Glutamatergic neuron (in vitro differentiated cells): ENCODE measurements around the gene SLC6A6. TPM values are rescaled to one million over a fixed set of nuclear protein-coding genes. Genes with fewer than 3 reads are reported as not detected.

Source experiments
- DNase-seq: peaks from one replicate; pipeline ENCODE4 v3.0.0; 2022
- H3K27ac Mint-ChIP-seq: one replicate; pipeline ENCODE4 v1.8.0; 2020; ENCODE audit warnings: mild to moderate bottlenecking, mixed read lengths, inconsistent platforms; ENCODE audit not compliant: unreplicated experiment
- H3K27me3 Mint-ChIP-seq: one replicate; pipeline ENCODE4 v1.8.0; 2020; ENCODE audit warnings: mild to moderate bottlenecking, moderate library complexity, mixed read lengths, inconsistent platforms; ENCODE audit not compliant: unreplicated experiment
- H3K36me3 Mint-ChIP-seq: one replicate; pipeline ENCODE4 v1.8.0; 2020; ENCODE audit warnings: mild to moderate bottlenecking, mixed read lengths, inconsistent platforms; ENCODE audit not compliant: unreplicated experiment
- H3K4me1 Mint-ChIP-seq: one replicate; pipeline ENCODE4 v1.8.0; 2020; ENCODE audit warnings: mild to moderate bottlenecking, low read depth, mixed read lengths, inconsistent platforms; ENCODE audit not compliant: unreplicated experiment
- H3K4me3 Mint-ChIP-seq: one replicate; pipeline ENCODE4 v1.8.0; 2020; ENCODE audit warnings: mild to moderate bottlenecking, mixed read lengths, inconsistent platforms; ENCODE audit not compliant: unreplicated experiment
- H3K9me3 Mint-ChIP-seq: one replicate; pipeline ENCODE4 v1.8.0; 2020; ENCODE audit warnings: mild to moderate bottlenecking, moderate library complexity, mixed read lengths, inconsistent platforms; ENCODE audit not compliant: unreplicated experiment
- total RNA-seq: library from RNA; stranded (reverse); fragmentation: NEBNext Ultra II Directional; extraction: Animal tissue kit (Norgen Biotek cat#: 25700); gene quantifications from one replicate; pipeline ENCODE4 v1.2.1, GENCODE V29; 2021; ENCODE audit not compliant: unreplicated experiment
- TF ChIP-seq, protein P1 (sequence below): fragments of 200-600 bp; sonication (generic); IDR thresholded peaks from one replicate; pipeline ENCODE4 v1.5.0; 2021; ENCODE audit not compliant: partially characterized antibody, unreplicated experiment

Gene SLC6A6
- total RNA-seq, 1 donor from 2014 or later: 21.9 TPM

DNA sequence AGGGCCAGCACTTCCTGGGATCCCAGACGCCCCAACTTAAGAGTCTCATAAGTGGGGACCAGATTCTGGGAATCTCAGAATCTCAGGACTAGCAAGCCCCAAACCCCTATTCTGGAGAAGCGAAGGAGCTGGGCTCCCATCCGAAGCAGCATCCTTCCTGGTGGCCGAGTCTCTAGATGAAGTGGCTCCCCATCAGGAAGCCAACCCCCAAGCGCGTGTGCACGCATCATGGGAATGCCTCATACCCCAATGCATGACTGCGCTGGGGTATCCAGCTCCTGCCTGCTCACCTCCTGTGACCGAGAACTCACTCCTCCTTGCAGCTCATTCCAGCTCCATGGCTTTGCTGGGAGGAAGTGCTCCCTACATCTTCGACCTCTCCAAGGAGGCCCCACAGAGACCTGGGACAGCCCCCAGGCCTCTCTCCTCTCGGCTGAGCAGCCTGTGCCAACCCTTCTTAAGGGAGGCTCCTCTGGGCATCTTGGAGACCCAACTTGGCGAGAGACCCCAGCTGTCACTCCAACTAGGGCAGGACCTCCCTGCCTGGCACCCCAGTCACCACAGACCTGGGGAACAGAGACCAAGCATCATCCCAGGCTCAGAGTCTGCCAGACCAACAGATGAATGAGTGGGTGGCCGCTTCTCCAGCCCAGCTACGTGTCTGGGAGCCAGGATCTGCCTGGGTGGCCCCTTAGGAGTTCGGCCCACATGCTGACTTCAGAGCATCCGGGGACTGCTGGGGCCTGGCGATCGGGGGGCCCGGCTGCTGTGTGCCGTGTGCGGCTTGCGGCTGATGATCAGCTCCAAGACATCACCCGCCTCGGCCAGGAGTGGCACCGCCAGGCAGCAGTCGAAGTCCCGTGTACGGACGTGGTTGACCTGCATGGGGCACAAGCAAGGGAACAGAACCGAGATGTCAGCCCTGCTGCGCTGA is 90.8 kb downstream of the SLC6A6 start:
- peaks cover 2% of the 10 kb centered on the region for H3K27me3 Mint-ChIP-seq
- H3K36me3 Mint-ChIP-seq: no peaks in the 10 kb centered on the region
- TF ChIP-seq, protein P1, sequence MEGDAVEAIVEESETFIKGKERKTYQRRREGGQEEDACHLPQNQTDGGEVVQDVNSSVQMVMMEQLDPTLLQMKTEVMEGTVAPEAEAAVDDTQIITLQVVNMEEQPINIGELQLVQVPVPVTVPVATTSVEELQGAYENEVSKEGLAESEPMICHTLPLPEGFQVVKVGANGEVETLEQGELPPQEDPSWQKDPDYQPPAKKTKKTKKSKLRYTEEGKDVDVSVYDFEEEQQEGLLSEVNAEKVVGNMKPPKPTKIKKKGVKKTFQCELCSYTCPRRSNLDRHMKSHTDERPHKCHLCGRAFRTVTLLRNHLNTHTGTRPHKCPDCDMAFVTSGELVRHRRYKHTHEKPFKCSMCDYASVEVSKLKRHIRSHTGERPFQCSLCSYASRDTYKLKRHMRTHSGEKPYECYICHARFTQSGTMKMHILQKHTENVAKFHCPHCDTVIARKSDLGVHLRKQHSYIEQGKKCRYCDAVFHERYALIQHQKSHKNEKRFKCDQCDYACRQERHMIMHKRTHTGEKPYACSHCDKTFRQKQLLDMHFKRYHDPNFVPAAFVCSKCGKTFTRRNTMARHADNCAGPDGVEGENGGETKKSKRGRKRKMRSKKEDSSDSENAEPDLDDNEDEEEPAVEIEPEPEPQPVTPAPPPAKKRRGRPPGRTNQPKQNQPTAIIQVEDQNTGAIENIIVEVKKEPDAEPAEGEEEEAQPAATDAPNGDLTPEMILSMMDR: no peak
- H3K4me1 Mint-ChIP-seq: no peaks in the 10 kb centered on the region
- DNase-seq: peak; percentile 13
- H3K27ac Mint-ChIP-seq: no peak overlapping the region
- H3K4me3 Mint-ChIP-seq: no peak overlapping the region
- no peaks in the 10 kb centered on the region for H3K9me3 Mint-ChIP-seq

DNA sequence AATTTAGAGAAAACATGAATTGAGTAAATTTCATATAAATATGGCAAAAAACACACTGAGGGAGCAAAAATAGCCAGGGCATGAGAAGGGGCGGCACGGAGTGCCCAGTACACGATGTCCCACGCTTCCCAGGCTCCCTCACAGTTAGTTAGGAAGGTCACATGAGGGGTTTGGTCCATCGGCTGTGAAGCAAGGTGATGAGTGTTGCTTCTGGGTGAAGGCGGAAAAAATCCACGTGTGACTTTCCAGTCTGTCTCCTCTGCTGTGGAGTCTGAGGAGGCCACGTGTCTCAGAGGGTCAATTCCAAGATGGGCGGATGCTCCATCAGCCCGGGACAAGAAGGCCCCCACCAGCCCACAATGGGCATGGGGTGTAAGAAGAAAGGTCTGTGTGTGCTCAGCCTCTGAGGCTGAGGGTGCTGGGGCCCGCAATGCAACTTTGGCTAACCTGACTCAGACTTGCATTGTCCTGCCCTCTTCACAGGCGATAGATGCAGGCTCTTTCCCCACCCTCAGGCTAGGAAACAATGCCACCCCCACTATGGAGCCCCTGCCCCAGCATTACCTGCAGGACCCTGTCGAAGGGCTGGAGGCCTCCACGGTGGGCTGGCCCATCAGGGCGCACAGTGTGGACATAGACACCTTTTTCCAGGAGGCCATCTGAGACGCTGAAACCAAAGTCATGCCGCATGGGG is 92.0 kb downstream of the SLC6A6 start:
- TF ChIP-seq, protein P1: no peak

DNA sequence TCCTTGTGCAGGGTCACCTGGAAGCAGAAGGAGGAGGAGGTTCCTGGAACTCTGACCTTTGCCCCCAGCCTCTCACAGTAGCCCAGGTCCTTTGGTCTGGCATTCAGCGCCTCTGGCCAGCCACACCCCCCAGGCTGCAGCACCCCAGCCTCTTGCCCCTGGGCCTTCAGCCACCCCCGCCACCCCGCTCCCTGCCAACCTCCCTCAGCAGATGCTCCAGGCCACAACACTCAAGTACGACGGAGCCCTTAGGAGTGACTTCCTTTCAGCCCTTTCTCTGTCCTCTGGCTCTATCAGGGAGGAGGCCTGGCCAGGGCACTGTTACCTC is 92.5 kb downstream of the SLC6A6 start:
- TF ChIP-seq, protein P1: no peak
- Mint-ChIP-seq H3K4me1 (no peaks in the 10 kb centered on the region), H3K9me3 (no peaks in the 10 kb centered on the region), H3K27me3 (peaks cover 2% of the 10 kb centered on the region), H3K36me3 (peaks cover 2% of the 10 kb centered on the region), H3K27ac (no peak overlapping the region), H3K4me3 (no peak overlapping the region)
- peak; percentile 6 for DNase-seq

More for the DNA sequence above, 92.0 kb downstream of the SLC6A6 start:
- DNase-seq: no peak
- H3K4me3 Mint-ChIP-seq: no peak overlapping the region
- H3K4me1 Mint-ChIP-seq: no peaks in the 10 kb centered on the region
- H3K27ac Mint-ChIP-seq: no peak overlapping the region
- H3K27me3 Mint-ChIP-seq: peaks cover 2% of the 10 kb centered on the region
- H3K36me3 Mint-ChIP-seq: no peaks in the 10 kb centered on the region
- H3K9me3 Mint-ChIP-seq: no peaks in the 10 kb centered on the region

DNA sequence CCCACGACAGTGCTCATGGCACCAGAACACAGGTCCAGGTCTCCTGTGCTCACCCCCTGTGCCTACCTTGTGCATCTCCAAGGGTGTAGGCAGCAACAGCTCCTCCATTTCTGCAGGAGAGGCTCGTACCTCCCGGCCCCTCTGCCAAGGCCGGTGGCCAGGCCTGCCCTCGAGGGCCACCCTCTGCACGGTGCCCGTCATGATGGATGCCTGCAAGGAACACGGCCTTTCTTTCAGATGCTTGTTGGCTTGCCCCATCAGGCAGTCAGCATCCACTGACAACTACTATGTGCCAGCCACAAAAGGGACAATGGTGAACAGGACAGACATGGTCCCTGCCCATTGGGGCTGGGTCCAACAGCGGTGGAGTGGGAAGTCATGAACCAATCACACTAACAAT is 93.9 kb downstream of the SLC6A6 start:
- H3K27me3 Mint-ChIP-seq: peaks cover 2% of the 10 kb centered on the region

More for the DNA sequence above, 93.9 kb downstream of the SLC6A6 start:
- TF ChIP-seq, protein P1: no peak
- Mint-ChIP-seq H3K9me3 (no peaks in the 10 kb centered on the region), H3K36me3 (peaks cover 6% of the 10 kb centered on the region), H3K4me3 (no peak overlapping the region), H3K4me1 (no peaks in the 10 kb centered on the region), H3K27ac (no peak overlapping the region)
- peak; percentile 3 for DNase-seq
